H1 (cell line): ENCODE measurements around the gene CEP290. TPM values are rescaled to one million over a fixed set of nuclear protein-coding genes. Genes with fewer than 3 reads are reported as not detected.
"Not testable (repeated sequence)": the region's sequence is repeated elsewhere in the genome, so short reads cannot be mapped to it uniquely, and the experiment has no call there.

Source experiments
- CTCF ChIA-PET: fragments of 300-600 bp; sonication (Branson Sonifier 250); formaldehyde crosslinking; loops from one replicate; lab custom pipeline; 2021; ENCODE audit not compliant: partially characterized antibody; lab: Charles Lee
- POLR2A ChIA-PET: fragments of 300-600 bp; sonication (Branson Sonifier 250); formaldehyde crosslinking; loops from one replicate; lab custom pipeline; 2021; ENCODE audit warnings: inconsistent platforms; ENCODE audit not compliant: partially characterized antibody; lab: Charles Lee
- DNase-seq, 2 experiments: peaks; one replicate each; pipeline versions ENCODE4 v3.0.0 to v3.0.0-alpha.2; 2010 to 2022; ENCODE audit warnings: low spot score in 2 of 2, low read depth in 1 of 2, mixed read lengths in 1 of 2
- FAIRE-seq: peaks from 2 replicates; lab custom pipeline; 2011; peaks lifted over from hg19 to GRCh38; lab: Jason Lieb, UNC
- H2AFZ ChIP-seq: 2 replicates; pipeline ENCODE4 v1.8.1; 2012; ENCODE audit warnings: low read length, inconsistent platforms
- H2AK5ac ChIP-seq: 2 replicates; pipeline ENCODE4 v1.6.1; 2013; ENCODE audit warnings: low read depth, low read length
- H2BK120ac ChIP-seq: replicated peaks from 2 replicates; pipeline ENCODE3; 2013; ENCODE audit warnings: low read depth, low read length, inconsistent platforms
- H2BK12ac ChIP-seq: 2 replicates; pipeline ENCODE4 v1.6.1; 2013; ENCODE audit warnings: low read depth, low read length
- H2BK15ac ChIP-seq: 2 replicates; pipeline ENCODE4 v1.6.1; 2013; ENCODE audit warnings: low read length
- H2BK20ac ChIP-seq: 2 replicates; pipeline ENCODE4 v1.6.1; 2013; ENCODE audit warnings: low read length
- H2BK5ac ChIP-seq: 2 replicates; pipeline ENCODE4 v1.6.1; 2013; ENCODE audit warnings: low read depth, low read length
- H3K14ac ChIP-seq: 2 replicates; pipeline ENCODE4 v1.6.1; 2013; ENCODE audit warnings: inconsistent platforms; ENCODE audit not compliant: insufficient read length
- H3K18ac ChIP-seq: 2 replicates; pipeline ENCODE4 v1.6.1; 2013; ENCODE audit warnings: low read length; ENCODE audit errors: extremely low read depth
- H3K23ac ChIP-seq: 2 replicates; pipeline ENCODE4 v1.6.1; 2013; ENCODE audit warnings: inconsistent platforms; ENCODE audit not compliant: insufficient read length
- H3K23me2 ChIP-seq: 2 replicates; pipeline ENCODE4 v1.6.1; 2013; ENCODE audit warnings: low read depth, low read length
- H3K27ac ChIP-seq: 2 replicates; pipeline ENCODE4 v1.6.1; 2011; ENCODE audit warnings: low read depth, low read length, inconsistent platforms
- H3K27me3 ChIP-seq, 4 experiments: replicated peaks in 1 of 4; 1 replicate in 1 of 4; 2 replicates in 3 of 4; pipeline versions ENCODE4 v1.6.1 to v1.8.1; 2011 to 2013; ENCODE audit warnings: low read length in 3 of 4, mild to moderate bottlenecking in 3 of 4, inconsistent platforms in 2 of 4, mixed read lengths in 2 of 4, moderate library complexity in 1 of 4; ENCODE audit not compliant: control insufficient read depth in 3 of 4, insufficient read depth in 3 of 4; ENCODE audit errors: extremely low read depth in 1 of 4
- H3K36me3 ChIP-seq, 4 experiments: 2 replicates each; pipeline versions ENCODE4 v1.6.1 to v1.8.1; 2011 to 2013; ENCODE audit warnings: mild to moderate bottlenecking in 4 of 4, low read length in 3 of 4, moderate library complexity in 2 of 4, control low read depth in 1 of 4, inconsistent platforms in 1 of 4; ENCODE audit not compliant: insufficient read depth in 4 of 4, control insufficient read depth in 2 of 4
- H3K4ac ChIP-seq: replicated peaks from 2 replicates; pipeline ENCODE3; 2013; ENCODE audit warnings: low read length, low read depth, mixed read lengths, inconsistent platforms; ENCODE audit not compliant: insufficient read length
- H3K4me1 ChIP-seq, 4 experiments: replicated peaks in 1 of 4; 1 replicate in 1 of 4; 2 replicates in 3 of 4; pipeline versions ENCODE4 v1.6.1 to v1.8.1; 2011 to 2013; ENCODE audit warnings: low read length in 3 of 4, inconsistent platforms in 2 of 4, mixed read lengths in 1 of 4; ENCODE audit not compliant: insufficient read depth in 4 of 4, control insufficient read depth in 3 of 4
- H3K4me2 ChIP-seq, 2 experiments: 2 replicates each; pipeline versions ENCODE4 v1.6.1 to v1.8.1; 2011 to 2013; ENCODE audit warnings: low read depth in 2 of 2, low read length in 2 of 2, control low read depth in 1 of 2, inconsistent platforms in 1 of 2, mild to moderate bottlenecking in 1 of 2; ENCODE audit not compliant: insufficient read depth in 1 of 2
- H3K4me3 ChIP-seq, 4 experiments: fragments of 200-600, 300-600 bp in 1 of 4; sonication (generic), shearing (Covaris generic), sonication (Bioruptor Twin) in 1 of 4; 2 replicates each; pipeline versions ENCODE4 v1.5.1 to v1.8.1; 2011 to 2016; ENCODE audit warnings: low read length in 4 of 4, low read depth in 3 of 4, control low read depth in 2 of 4, inconsistent platforms in 2 of 4, mild to moderate bottlenecking in 2 of 4, mixed read lengths in 1 of 4, moderate library complexity in 1 of 4; ENCODE audit not compliant: insufficient read depth in 2 of 4; ENCODE audit errors: extremely low read depth in 1 of 4
- H3K56ac ChIP-seq: replicated peaks from 2 replicates; pipeline ENCODE3; 2013; ENCODE audit warnings: low read depth, mild to moderate bottlenecking, mixed read lengths, low read length, inconsistent platforms; ENCODE audit not compliant: insufficient read length
- H3K79me1 ChIP-seq: 2 replicates; pipeline ENCODE4 v1.6.1; 2013; ENCODE audit warnings: low read depth, low read length, control low read depth
- H3K79me2 ChIP-seq, 2 experiments: 2 replicates each; pipeline versions ENCODE4 v1.6.1 to v1.8.1; 2012 to 2013; ENCODE audit warnings: low read length in 2 of 2, mild to moderate bottlenecking in 2 of 2, inconsistent platforms in 1 of 2; ENCODE audit not compliant: insufficient read depth in 2 of 2, control insufficient read depth in 1 of 2
- H3K9ac ChIP-seq, 4 experiments: replicated peaks in 1 of 4; 1 replicate in 1 of 4; 2 replicates in 3 of 4; pipeline versions ENCODE4 v1.6.1 to v1.8.1; 2011 to 2013; ENCODE audit warnings: low read depth in 3 of 4, low read length in 3 of 4, control low read depth in 2 of 4, mild to moderate bottlenecking in 2 of 4, moderate library complexity in 2 of 4, inconsistent platforms in 1 of 4; ENCODE audit errors: extremely low read depth in 1 of 4
- H3K9me3 ChIP-seq, 2 experiments: 2 replicates each; pipeline versions ENCODE4 v1.6.1 to v1.8.1; 2012 to 2013; ENCODE audit warnings: mild to moderate bottlenecking in 2 of 2, moderate library complexity in 2 of 2, control low read depth in 1 of 2, inconsistent platforms in 1 of 2, low read depth in 1 of 2, low read length in 1 of 2, mixed read lengths in 1 of 2; ENCODE audit not compliant: insufficient read depth in 2 of 2
- H4K20me1 ChIP-seq, 2 experiments: replicated peaks in 1 of 2; 2 replicates each; pipeline versions ENCODE3 to v1.8.1; 2011 to 2013; ENCODE audit warnings: inconsistent platforms in 2 of 2, low read length in 2 of 2, mild to moderate bottlenecking in 1 of 2; ENCODE audit not compliant: insufficient read depth in 2 of 2, control insufficient read depth in 1 of 2
- H4K5ac ChIP-seq: 2 replicates; pipeline ENCODE4 v1.6.1; 2013; ENCODE audit warnings: low read length, low read depth, mixed read lengths, inconsistent platforms; ENCODE audit not compliant: insufficient read length
- H4K8ac ChIP-seq: 2 replicates; pipeline ENCODE4 v1.8.0; 2013; ENCODE audit warnings: mild to moderate bottlenecking, moderate library complexity, low read length, inconsistent platforms; ENCODE audit not compliant: insufficient read depth; ENCODE audit errors: extremely low read depth
- H4K91ac ChIP-seq: replicated peaks from 2 replicates; pipeline ENCODE3; 2013; ENCODE audit warnings: low read length, mixed read lengths, inconsistent platforms; ENCODE audit not compliant: insufficient read length
- WGBS, 2 experiments: shearing (Covaris generic) in 1 of 2; methylation state at CpG; one replicate each; pipeline versions ENCODE4 v1.1.6 to v1.1.7; 2013 to 2015; ENCODE audit warnings: low lambda C conversion rate in 2 of 2, mixed read lengths in 2 of 2, inconsistent platforms in 1 of 2, low coverage in 1 of 2, missing lambda C conversion rate in 1 of 2; ENCODE audit not compliant: insufficient replicate concordance in 2 of 2, insufficient coverage in 1 of 2, insufficient read length in 1 of 2; ENCODE audit errors: extremely low coverage in 1 of 2, missing lambda C conversion rate in 1 of 2; 5-methylcytosine and 5-hydroxymethylcytosine counted together
- polyA plus RNA-seq, 7 experiments: library from polyadenylated mRNA; depleted of rRNA in 3 of 7; stranded (reverse) in 5 of 7; unstranded in 2 of 7; fragments of >200 nt in 5 of 7; fragments of 200-250 nt in 2 of 7; gene quantifications; 1 replicate in 5 of 7; 2 replicates in 1 of 7; 4 replicates in 1 of 7; pipeline versions ENCODE4 v1.2.1 to v1.2.3, GENCODE V29; 2011 to 2013; ENCODE audit warnings: missing spikeins in 2 of 7, mixed read lengths in 2 of 7
- total RNA-seq: library from RNA; stranded (reverse); fragmentation: NEBNext Ultra II Directional; extraction: Animal tissue kit (Norgen Biotek cat#: 25700); gene quantifications from 2 replicates; pipeline ENCODE4 v1.2.1, GENCODE V29; 2021

Gene CEP290
- total and polyA plus RNA-seq, 2 of the 8 experiments (the other 6 are each of a cell fraction or from before 2014, with no cell fraction given): 2.1 to 5.9 TPM

- H2BK15ac ChIP-seq, FAIRE-seq, H3K9ac ChIP-seq, POLR2A ChIA-PET, H3K4ac ChIP-seq, H3K27ac ChIP-seq, H2BK12ac ChIP-seq, H2BK5ac ChIP-seq, H4K5ac ChIP-seq, H3K79me1 ChIP-seq, H2AFZ ChIP-seq, H2AK5ac ChIP-seq, H2BK20ac ChIP-seq, H3K4me2 ChIP-seq, H3K36me3 ChIP-seq, H4K8ac ChIP-seq, H4K20me1 ChIP-seq, H4K91ac ChIP-seq, H3K18ac ChIP-seq, H3K14ac ChIP-seq, H2BK120ac ChIP-seq, H3K9me3 ChIP-seq, CTCF ChIA-PET, H3K56ac ChIP-seq, H3K23ac ChIP-seq, H3K27me3 ChIP-seq, H3K4me3 ChIP-seq, H3K23me2 ChIP-seq, DNase-seq: not testable (repeated sequence)
- 97% methylated on average over 4 of the region's 4 CpGs; no CpG with 5 or more reads in 1 of the 2 experiments for WGBS, 2 experiments
- Histone ChIP-seq H3K4me1 (peaks cover 0 to 13% (median 4%) of the 10 kb centered on the region in 4 experiments; a peak in 5 of 7 replicates), H3K79me2 (peaks cover 0 to 21% of the 10 kb centered on the region in 2 experiments; a peak in 2 of 4 replicates)
Observed at GRCh38 chr12:88139711-88140110, 2.2 kb downstream of the CEP290 start.

GRCh38 chr12:88133181-88133580 is 8.7 kb downstream of the CEP290 start:
- H3K79me1 ChIP-seq, H4K91ac ChIP-seq, H2BK120ac ChIP-seq, DNase-seq, H2BK15ac ChIP-seq, H4K5ac ChIP-seq, H3K23me2 ChIP-seq, H3K79me2 ChIP-seq, H2BK20ac ChIP-seq, H2AFZ ChIP-seq, H3K9me3 ChIP-seq, H3K36me3 ChIP-seq, H3K4ac ChIP-seq, H3K18ac ChIP-seq, H2AK5ac ChIP-seq, H2BK5ac ChIP-seq, H3K27ac ChIP-seq, H2BK12ac ChIP-seq, H3K23ac ChIP-seq, H3K27me3 ChIP-seq, H3K56ac ChIP-seq, H3K4me2 ChIP-seq, H4K20me1 ChIP-seq, H3K9ac ChIP-seq, H4K8ac ChIP-seq, H3K4me3 ChIP-seq, H3K4me1 ChIP-seq, FAIRE-seq, H3K14ac ChIP-seq: not testable (repeated sequence)
- POLR2A ChIA-PET: interaction anchor here (0.5 kb wide), 1 partner anchor 491 kb away, joined by 3 read pairs; no protein-coding TSS in a partner anchor
- 85% methylated on average over 2 of the region's 2 CpGs; no CpG with 5 or more reads in 1 of the 2 experiments for WGBS, 2 experiments
- CTCF ChIA-PET: interaction anchor here (1.6 kb wide), 1 partner anchor 13 kb away, joined by 3 read pairs; no protein-coding TSS in a partner anchor
